HCT116 (cell line): ENCODE results near the gene ANKRD40CL. TPM values are rescaled to one million over a fixed set of nuclear protein-coding genes. Genes with fewer than 3 reads are reported as not detected.

Experiments
- ATAC-seq: fragments of 200-7000 bp; cut with Tn5 transposase; 2 replicates; pipeline ENCODE4 v1.9.1; 2020; ENCODE audit warnings: mild to moderate bottlenecking, moderate library complexity
- BruUV-seq: library from RNA; stranded (reverse); fragments of 400-500 nt; replicated peaks from 2 replicates; lab custom pipeline; 2021; lab: Mats Ljungman, UMichigan
- CTCF ChIA-PET: fragments of 300-600 bp; sonication (Branson Sonifier 250); formaldehyde crosslinking; loops from one replicate; lab custom pipeline; 2021; ENCODE audit warnings: antibody characterized with exemption; lab: Charles Lee
- POLR2A ChIA-PET: fragments of 300-600, 350-600 bp; sonication (Branson Sonifier 250); formaldehyde crosslinking; loops from one replicate; lab custom pipeline; 2021; ENCODE audit warnings: antibody characterized with exemption; lab: Charles Lee
- RAD21 ChIA-PET, 2 experiments: fragments of 300-600 bp; sonication (Branson Sonifier 250); formaldehyde crosslinking; loops; one replicate each; lab custom pipeline; 2023; ENCODE audit warnings: low total read pairs in 2 of 2; ENCODE audit not compliant: uncharacterized antibody in 2 of 2, unreplicated experiment in 2 of 2, low non-redundant PET in 1 of 2; lab: Charles Lee
- DNase-seq: peaks from one replicate; pipeline ENCODE4 v3.0.0-alpha.2; 2010; ENCODE audit warnings: low read depth, low spot score
- H2AFZ ChIP-seq: fragments of 200-600 bp; shearing (Covaris generic), sonication (generic); 2 replicates; pipeline ENCODE4 v1.6.1; 2017; ENCODE audit warnings: low read depth, mixed run types, mixed read lengths, antibody characterized with exemption, low read length; ENCODE audit not compliant: poor library complexity, severe bottlenecking
- H3K27ac ChIP-seq: 2 replicates; pipeline ENCODE4 v1.5.1; 2012; ENCODE audit warnings: low read depth, low read length
- H3K27me3 ChIP-seq: fragments of 200-600 bp; sonication (generic); 2 replicates; pipeline ENCODE4 v1.6.1; 2016; ENCODE audit warnings: mixed run types, low read length, mixed read lengths; ENCODE audit not compliant: insufficient read depth
- H3K36me3 ChIP-seq, 2 experiments: fragments of 200-500 bp in 1 of 2; fragments of 200-600 bp in 1 of 2; sonication (Bioruptor generic) in 1 of 2; sonication (generic) in 1 of 2; 2 replicates each; pipeline versions ENCODE4 v1.5.1 to v1.6.1; 2014 to 2016; ENCODE audit warnings: low read length in 2 of 2, inconsistent platforms in 1 of 2, mixed read lengths in 1 of 2, mixed run types in 1 of 2; ENCODE audit not compliant: insufficient read depth in 2 of 2, control insufficient read depth in 1 of 2
- H3K4me1 ChIP-seq, 2 experiments: fragments of 200-600 bp in 1 of 2; sonication (generic) in 1 of 2; 2 replicates each; pipeline versions ENCODE4 v1.5.1 to v1.6.1; 2012 to 2017; ENCODE audit warnings: low read length in 2 of 2, inconsistent platforms in 1 of 2, mild to moderate bottlenecking in 1 of 2, mixed read lengths in 1 of 2, mixed run types in 1 of 2, moderate library complexity in 1 of 2; ENCODE audit not compliant: insufficient read depth in 2 of 2, control insufficient read depth in 1 of 2
- H3K4me2 ChIP-seq: fragments of 200-600 bp; sonication (generic); 2 replicates; pipeline ENCODE4 v1.6.1; 2017; ENCODE audit warnings: mixed run types, low read length, mixed read lengths
- H3K4me3 ChIP-seq, 2 experiments: fragments of 200-600 bp in 1 of 2; sonication (generic) in 1 of 2; replicated peaks in 1 of 2; 2 replicates each; pipeline ENCODE4 v1.5.1; 2011 to 2016; ENCODE audit warnings: low read length in 2 of 2, control low read depth in 1 of 2, low read depth in 1 of 2, mild to moderate bottlenecking in 1 of 2, mixed read lengths in 1 of 2, mixed run types in 1 of 2
- H3K79me2 ChIP-seq: fragments of 200-600 bp; sonication (generic); 2 replicates; pipeline ENCODE4 v1.6.1; 2017; ENCODE audit warnings: mild to moderate bottlenecking, mixed run types, low read length, moderate library complexity, mixed read lengths; ENCODE audit not compliant: insufficient read depth
- H3K9ac ChIP-seq: fragments of 200-600 bp; sonication (generic); 2 replicates; pipeline ENCODE4 v1.6.1; 2016; ENCODE audit warnings: low read length, mixed read lengths
- H3K9me2 ChIP-seq: fragments of 200-600 bp; sonication (generic), shearing (Covaris generic); 2 replicates; pipeline ENCODE4 v1.6.1; 2017; ENCODE audit warnings: mixed run types, mild to moderate bottlenecking, moderate library complexity; ENCODE audit not compliant: insufficient read depth
- H3K9me3 ChIP-seq, 2 experiments: fragments of 200-500 bp in 1 of 2; fragments of 200-600 bp in 1 of 2; sonication (Bioruptor generic) in 1 of 2; sonication (generic) in 1 of 2; 2 replicates each; pipeline ENCODE4 v1.6.1; 2014 to 2017; ENCODE audit warnings: low read length in 2 of 2, mixed read lengths in 2 of 2, inconsistent platforms in 1 of 2, low read depth in 1 of 2, mild to moderate bottlenecking in 1 of 2, mixed run types in 1 of 2, moderate library complexity in 1 of 2; ENCODE audit not compliant: control insufficient read depth in 1 of 2, insufficient read depth in 1 of 2
- H4K20me1 ChIP-seq: fragments of 200-600 bp; sonication (generic), shearing (Covaris generic); 2 replicates; pipeline ENCODE4 v1.6.1; 2017; ENCODE audit warnings: mixed run types, mild to moderate bottlenecking, moderate library complexity; ENCODE audit not compliant: insufficient read depth
- CBX3 ChIP-seq: IDR thresholded peaks from 2 replicates; pipeline ENCODE4 v1.6.1; 2012; ENCODE audit warnings: low read depth
- CEBPB ChIP-seq: IDR thresholded peaks from 2 replicates; pipeline ENCODE4 v1.6.1; 2012; ENCODE audit warnings: low read depth
- ELF1 ChIP-seq: IDR thresholded peaks from 2 replicates; pipeline ENCODE4 v1.6.1; 2012; ENCODE audit warnings: low read depth, borderline replicate concordance
- FOSL1 ChIP-seq: IDR thresholded peaks from 2 replicates; pipeline ENCODE4 v1.6.1; 2012; ENCODE audit warnings: low read depth
- JUND ChIP-seq: IDR thresholded peaks from 2 replicates; pipeline ENCODE4 v1.6.1; 2012
- RAD21 ChIP-seq: IDR thresholded peaks from 2 replicates; pipeline ENCODE4 v1.6.1; 2012; ENCODE audit warnings: low read depth, mild to moderate bottlenecking
- SIN3A ChIP-seq: IDR thresholded peaks from 2 replicates; pipeline ENCODE4 v1.6.1; 2012; ENCODE audit warnings: low read depth
- SP1 ChIP-seq: IDR thresholded peaks from 2 replicates; pipeline ENCODE4 v1.6.1; 2012; ENCODE audit warnings: low read depth
- TCF7L2 ChIP-seq: IDR thresholded peaks from 2 replicates; pipeline ENCODE4 v1.7.0; 2011; ENCODE audit warnings: borderline replicate concordance, inconsistent platforms; ENCODE audit not compliant: insufficient read depth, insufficient read length; ENCODE audit errors: extremely low read depth
- ZBTB33 ChIP-seq: IDR thresholded peaks from 2 replicates; pipeline ENCODE4 v1.6.1; 2011; ENCODE audit warnings: mild to moderate bottlenecking, low read length, moderate library complexity; ENCODE audit not compliant: insufficient replicate concordance; ENCODE audit errors: extremely low read depth
- ZFX ChIP-seq: fragments of 450-650 bp; IDR thresholded peaks from 2 replicates; pipeline ENCODE4 v1.6.1; 2017
- intact Hi-C: fragments of 100-400 bp; cut with micrococcal nuclease; formaldehyde crosslinking; loops from 2 replicates; pipeline ENCODE4 v1.10.0; 2022
- total RNA-seq: library from RNA; stranded (reverse); gene quantifications from one replicate; pipeline ENCODE4 v1.2.1, GENCODE V29; 2021; ENCODE audit not compliant: unreplicated experiment

ANKRD40CL gene
- total RNA-seq, 1 experiment from 2014 or later = 0.57 TPM

GRCh38 chr17:50808888-50809287, 41.6 kb upstream of the ANKRD40CL start:
- ChIA-PET POLR2A (no interaction called here), RAD21 (no interaction called here), CTCF (no interaction called here)
- no peaks in the 10 kb centered on the region for H3K36me3 ChIP-seq
- H4K20me1 ChIP-seq = no peaks in the 10 kb centered on the region
- intact Hi-C loops = no loop called here
- H3K27ac ChIP-seq = no peak overlapping the region
- no peaks in the 10 kb centered on the region for H3K9me2 ChIP-seq
- H3K9ac ChIP-seq = no peak overlapping the region
- H3K27me3 ChIP-seq = no peaks in the 10 kb centered on the region
- no peak overlapping the region for H3K4me3 ChIP-seq
- DNase-seq (no peak), ATAC-seq (no peak)
- no peak overlapping the region for H2AFZ ChIP-seq
- no TSS peak for BruUV-seq
- H3K4me2 ChIP-seq = no peak overlapping the region
- H3K79me2 ChIP-seq = no peaks in the 10 kb centered on the region
- H3K9me3 ChIP-seq = no peaks in the 10 kb centered on the region
- TF ChIP-seq ZFX = no peak
- no peak for TF ChIP-seq JUND
- TF ChIP-seq, all 23 proteins: peak for 0
- H3K4me1 ChIP-seq = peaks cover 0 to 6% of the 10 kb centered on the region in 2 experiments; a peak in 2 of 4 replicates

- no peaks in the 10 kb centered on the region for H3K79me2 ChIP-seq
- H3K27me3 ChIP-seq = no peaks in the 10 kb centered on the region
- no peak for TF ChIP-seq SP1
- no peak overlapping the region for H2AFZ ChIP-seq
- H3K36me3 ChIP-seq = no peaks in the 10 kb centered on the region
- peaks cover 0 to 11% of the 10 kb centered on the region in 2 experiments; a peak in 2 of 4 replicates for H3K4me1 ChIP-seq
- ChIA-PET RAD21 (no interaction called here), POLR2A (no interaction called here), CTCF (no interaction called here)
- no peaks in the 10 kb centered on the region for H3K9me3 ChIP-seq
- no peak overlapping the region for H3K4me2 ChIP-seq
- no peak overlapping the region for H3K9ac ChIP-seq
- ATAC-seq (no peak), DNase-seq (no peak)
- no TSS peak for BruUV-seq
- H3K27ac ChIP-seq = no peak overlapping the region
- intact Hi-C loops = no loop called here
- H3K9me2 ChIP-seq = no peaks in the 10 kb centered on the region
- no peak overlapping the region for H3K4me3 ChIP-seq
- H4K20me1 ChIP-seq = no peaks in the 10 kb centered on the region
These were observed 41.1 kb upstream of the ANKRD40CL start for GRCh38 chr17:50808413-50808812.

GRCh38 chr17:50807675-50808074, 40.4 kb upstream of the ANKRD40CL start:
- Histone ChIP-seq H3K4me1 (peaks cover 0 to 14% of the 10 kb centered on the region in 2 experiments; a peak in 2 of 4 replicates), H3K36me3 (no peaks in the 10 kb centered on the region), H3K9me2 (no peaks in the 10 kb centered on the region), H3K79me2 (no peaks in the 10 kb centered on the region), H3K4me3 (no peak overlapping the region), H3K9ac (no peak overlapping the region), H3K4me2 (no peak overlapping the region), H3K27ac (no peak overlapping the region), H3K9me3 (no peaks in the 10 kb centered on the region), H3K27me3 (no peaks in the 10 kb centered on the region), H4K20me1 (no peaks in the 10 kb centered on the region), H2AFZ (no peak overlapping the region)
- BruUV-seq = no TSS peak
- ChIA-PET POLR2A (no interaction called here), RAD21 (no interaction called here), CTCF (interaction anchor here (2.1 to 2.9 kb wide), 2 partner anchors 10 to 25 kb away, joined by 10 to 12 read pairs; no protein-coding TSS in a partner anchor)
- no peak for ATAC-seq
- intact Hi-C loops = no loop called here
- no peak for DNase-seq
- no peak for TF ChIP-seq ELF1
- TF ChIP-seq ZBTB33 = no peak
- TF ChIP-seq CEBPB = no peak
- TF ChIP-seq TCF7L2 = no peak
- no peak for TF ChIP-seq SP1
- no peak for TF ChIP-seq RAD21
- TF ChIP-seq CBX3 = no peak
- TF ChIP-seq FOSL1 = no peak
- no peak for TF ChIP-seq SIN3A
